GM12872 (cell line): ENCODE results near the gene HEATR1.

Experiments
- TF ChIP-seq, protein P1 (sequence below): IDR thresholded peaks from 3 replicates; pipeline ENCODE4 v1.5.1; 2011; ENCODE audit warnings: low read depth, mild to moderate bottlenecking, low read length, moderate library complexity; ENCODE audit not compliant: insufficient read depth

HEATR1 gene, protein sequence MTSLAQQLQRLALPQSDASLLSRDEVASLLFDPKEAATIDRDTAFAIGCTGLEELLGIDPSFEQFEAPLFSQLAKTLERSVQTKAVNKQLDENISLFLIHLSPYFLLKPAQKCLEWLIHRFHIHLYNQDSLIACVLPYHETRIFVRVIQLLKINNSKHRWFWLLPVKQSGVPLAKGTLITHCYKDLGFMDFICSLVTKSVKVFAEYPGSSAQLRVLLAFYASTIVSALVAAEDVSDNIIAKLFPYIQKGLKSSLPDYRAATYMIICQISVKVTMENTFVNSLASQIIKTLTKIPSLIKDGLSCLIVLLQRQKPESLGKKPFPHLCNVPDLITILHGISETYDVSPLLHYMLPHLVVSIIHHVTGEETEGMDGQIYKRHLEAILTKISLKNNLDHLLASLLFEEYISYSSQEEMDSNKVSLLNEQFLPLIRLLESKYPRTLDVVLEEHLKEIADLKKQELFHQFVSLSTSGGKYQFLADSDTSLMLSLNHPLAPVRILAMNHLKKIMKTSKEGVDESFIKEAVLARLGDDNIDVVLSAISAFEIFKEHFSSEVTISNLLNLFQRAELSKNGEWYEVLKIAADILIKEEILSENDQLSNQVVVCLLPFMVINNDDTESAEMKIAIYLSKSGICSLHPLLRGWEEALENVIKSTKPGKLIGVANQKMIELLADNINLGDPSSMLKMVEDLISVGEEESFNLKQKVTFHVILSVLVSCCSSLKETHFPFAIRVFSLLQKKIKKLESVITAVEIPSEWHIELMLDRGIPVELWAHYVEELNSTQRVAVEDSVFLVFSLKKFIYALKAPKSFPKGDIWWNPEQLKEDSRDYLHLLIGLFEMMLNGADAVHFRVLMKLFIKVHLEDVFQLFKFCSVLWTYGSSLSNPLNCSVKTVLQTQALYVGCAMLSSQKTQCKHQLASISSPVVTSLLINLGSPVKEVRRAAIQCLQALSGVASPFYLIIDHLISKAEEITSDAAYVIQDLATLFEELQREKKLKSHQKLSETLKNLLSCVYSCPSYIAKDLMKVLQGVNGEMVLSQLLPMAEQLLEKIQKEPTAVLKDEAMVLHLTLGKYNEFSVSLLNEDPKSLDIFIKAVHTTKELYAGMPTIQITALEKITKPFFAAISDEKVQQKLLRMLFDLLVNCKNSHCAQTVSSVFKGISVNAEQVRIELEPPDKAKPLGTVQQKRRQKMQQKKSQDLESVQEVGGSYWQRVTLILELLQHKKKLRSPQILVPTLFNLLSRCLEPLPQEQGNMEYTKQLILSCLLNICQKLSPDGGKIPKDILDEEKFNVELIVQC (N-terminal part only)

DNA sequence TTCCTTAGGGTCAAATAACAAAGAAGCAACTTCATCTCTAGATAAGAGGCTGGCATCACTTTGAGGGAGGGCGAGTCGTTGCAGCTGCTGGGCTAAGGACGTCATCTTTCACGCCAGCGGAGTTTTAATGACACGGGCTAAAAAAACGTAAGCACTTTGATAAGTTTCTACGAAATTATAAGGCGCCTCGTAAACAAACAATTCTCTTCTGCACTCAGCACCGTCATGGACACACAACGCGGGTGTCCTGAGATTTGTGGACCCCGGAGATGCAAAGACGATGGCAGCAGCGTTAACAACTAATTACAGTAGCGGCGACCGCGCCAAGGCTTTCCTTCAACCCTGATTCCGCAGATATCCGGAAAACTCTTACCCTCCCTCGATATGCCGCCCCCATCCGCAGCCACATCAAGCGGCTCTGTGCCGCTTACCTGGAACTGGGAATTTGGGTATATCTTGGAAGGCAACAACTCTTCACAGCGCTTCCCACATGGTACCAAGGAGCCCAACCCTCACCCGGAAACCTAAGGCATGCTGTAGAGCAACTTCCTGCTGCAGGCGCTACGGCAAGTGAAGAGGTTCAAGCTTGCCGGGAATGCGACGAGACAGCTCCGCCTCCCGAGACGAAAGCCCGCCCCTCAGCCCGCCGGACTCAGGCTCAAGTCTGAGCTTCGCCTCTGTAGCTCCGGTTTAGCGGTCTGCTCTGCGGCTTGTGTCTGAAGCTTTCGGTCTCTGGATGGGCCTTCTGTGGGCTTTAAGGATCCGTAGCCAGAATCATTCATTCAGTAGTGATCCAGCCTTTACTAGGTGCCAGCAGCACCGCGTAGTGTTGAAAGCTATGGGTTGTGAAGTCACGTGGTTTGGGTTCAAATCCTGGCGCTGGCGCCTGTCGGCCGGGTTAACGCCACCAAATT, at the start of gene HEATR1:
Gene HEATR1 (minus strand): TSS at position 526 of the 914 bp plus-strand sequence. CDS start 421 bp downstream, at position 105.
- TF ChIP-seq, protein P1, sequence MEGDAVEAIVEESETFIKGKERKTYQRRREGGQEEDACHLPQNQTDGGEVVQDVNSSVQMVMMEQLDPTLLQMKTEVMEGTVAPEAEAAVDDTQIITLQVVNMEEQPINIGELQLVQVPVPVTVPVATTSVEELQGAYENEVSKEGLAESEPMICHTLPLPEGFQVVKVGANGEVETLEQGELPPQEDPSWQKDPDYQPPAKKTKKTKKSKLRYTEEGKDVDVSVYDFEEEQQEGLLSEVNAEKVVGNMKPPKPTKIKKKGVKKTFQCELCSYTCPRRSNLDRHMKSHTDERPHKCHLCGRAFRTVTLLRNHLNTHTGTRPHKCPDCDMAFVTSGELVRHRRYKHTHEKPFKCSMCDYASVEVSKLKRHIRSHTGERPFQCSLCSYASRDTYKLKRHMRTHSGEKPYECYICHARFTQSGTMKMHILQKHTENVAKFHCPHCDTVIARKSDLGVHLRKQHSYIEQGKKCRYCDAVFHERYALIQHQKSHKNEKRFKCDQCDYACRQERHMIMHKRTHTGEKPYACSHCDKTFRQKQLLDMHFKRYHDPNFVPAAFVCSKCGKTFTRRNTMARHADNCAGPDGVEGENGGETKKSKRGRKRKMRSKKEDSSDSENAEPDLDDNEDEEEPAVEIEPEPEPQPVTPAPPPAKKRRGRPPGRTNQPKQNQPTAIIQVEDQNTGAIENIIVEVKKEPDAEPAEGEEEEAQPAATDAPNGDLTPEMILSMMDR = no peak

DNA sequence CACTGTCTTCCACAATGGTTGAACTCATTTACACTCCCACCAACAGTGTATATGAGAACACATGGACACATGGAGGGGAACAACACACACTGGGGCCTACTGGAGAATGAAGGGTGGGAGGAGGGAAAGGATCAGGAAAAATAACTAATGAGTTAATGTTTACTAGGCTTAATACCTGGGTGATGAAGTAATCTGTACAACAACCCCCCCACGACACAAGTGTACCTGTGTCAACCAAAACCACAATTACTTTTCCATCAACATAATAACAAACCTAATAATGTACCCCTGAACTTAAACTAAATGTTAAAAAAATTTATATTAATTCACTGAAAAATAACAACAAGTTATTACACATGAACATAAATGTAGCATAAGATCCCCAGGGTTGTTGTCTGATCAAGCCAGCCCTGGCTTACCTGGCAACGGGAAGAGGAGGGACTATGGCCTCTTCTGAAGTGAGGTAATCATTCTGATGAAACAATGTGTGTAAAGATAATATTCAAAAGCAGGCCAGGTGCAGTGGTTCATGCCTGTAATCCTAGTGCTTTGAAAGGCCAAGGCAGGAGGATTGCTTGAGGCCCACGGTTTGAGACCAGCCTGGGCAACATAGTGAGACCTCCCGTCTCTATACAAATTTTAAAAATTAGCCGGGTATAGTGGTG, 40.8 kb upstream of the HEATR1 start:
- TF ChIP-seq, protein P1 = no peak

DNA sequence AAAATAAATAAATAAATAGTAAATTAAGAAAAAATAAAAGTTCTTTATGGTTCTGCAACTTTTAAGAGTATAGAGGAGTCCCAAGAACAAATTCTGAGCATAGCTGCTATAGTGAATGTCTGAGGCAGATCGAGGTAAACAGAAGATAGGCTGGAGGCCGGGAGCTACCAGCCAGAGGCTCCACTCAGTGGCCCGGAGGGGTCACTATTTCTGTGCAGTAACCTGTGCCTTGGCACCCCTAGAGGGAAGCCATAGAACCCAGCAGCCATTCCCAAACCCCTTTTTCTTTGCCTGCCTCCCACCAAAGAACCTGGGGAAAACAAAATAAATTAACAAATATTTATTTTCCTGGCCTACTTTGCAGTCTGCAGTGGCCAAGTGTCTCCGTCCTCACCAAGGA, 38.4 kb upstream of the HEATR1 start:
- TF ChIP-seq, protein P1 = no peak

DNA sequence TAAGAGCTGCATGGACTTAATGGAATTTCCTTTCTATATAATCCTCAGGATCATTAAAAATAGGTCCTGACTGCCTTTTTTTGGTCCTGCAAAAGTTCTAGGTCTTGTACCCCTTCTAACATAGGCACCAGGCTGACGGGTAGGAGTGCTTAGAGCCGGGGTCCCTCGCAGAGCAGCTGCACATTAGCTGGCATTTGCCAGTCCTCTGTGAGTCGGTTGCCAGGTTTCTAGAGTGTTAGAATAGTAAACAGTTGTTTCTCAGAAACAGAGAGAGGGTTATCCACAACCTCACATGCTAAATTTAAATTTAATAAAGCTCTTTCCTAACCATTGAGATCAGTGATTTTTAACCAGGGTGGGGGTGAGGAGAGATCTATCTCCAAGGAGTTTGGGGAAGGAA, 35.4 kb upstream of the HEATR1 start:
- TF ChIP-seq, protein P1 = no peak

DNA sequence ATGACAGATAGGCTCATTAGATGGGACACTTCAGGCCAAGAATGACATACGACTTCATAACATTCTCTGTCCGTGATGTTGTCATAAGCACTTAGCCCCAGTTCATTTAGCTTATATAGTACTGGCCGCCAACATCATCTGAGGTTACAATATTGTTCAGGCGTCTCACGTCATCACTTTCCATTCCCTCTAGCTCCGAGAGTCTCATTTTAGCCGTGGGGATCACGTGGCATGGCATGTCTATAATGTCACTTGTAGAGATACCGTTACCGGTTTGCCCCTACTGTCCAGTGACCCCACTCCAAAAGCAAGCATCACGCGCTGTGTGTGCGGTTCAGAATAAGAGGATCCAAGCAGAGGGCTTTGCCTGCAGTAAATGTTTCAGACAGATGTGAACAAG, 34.6 kb upstream of the HEATR1 start:
- TF ChIP-seq, protein P1 = no peak

DNA sequence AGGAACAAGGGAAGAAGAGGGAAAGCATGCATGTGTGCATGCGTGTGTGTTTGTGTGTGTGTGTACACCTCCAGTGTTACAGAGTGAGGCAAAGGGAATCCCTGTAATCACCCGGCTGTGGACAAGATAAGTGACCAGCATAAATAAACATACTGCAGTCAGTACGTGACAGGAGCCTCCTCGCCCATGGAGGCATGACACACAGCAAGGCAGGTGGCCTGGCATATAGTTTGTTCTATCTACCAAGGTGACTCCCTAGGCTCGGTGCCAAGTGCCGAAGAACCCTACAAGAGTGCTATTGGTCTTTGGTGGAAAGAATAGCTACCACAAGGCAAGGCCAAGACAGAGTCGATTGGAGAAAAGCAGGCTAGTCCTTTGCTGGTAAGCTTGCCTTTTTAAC, 31.7 kb upstream of the HEATR1 start:
- TF ChIP-seq, protein P1 = no peak
